Fibroblast of peridontal ligament (primary cell): ENCODE measurements around the gene LECT2.

Experiments
- DNase-seq: peaks from one replicate; pipeline ENCODE4 v3.0.0-alpha.2; 2010; ENCODE audit errors: extremely low read depth

The LECT2 gene

GRCh38 chr5:135937245-135937911 is 17.4 kb downstream of the LECT2 start:
- DNase-seq = no peak

GRCh38 chr5:135934939-135935338 is 19.8 kb downstream of the LECT2 start:
- DNase-seq = peak; percentile 47

- no peak for DNase-seq
Measured at GRCh38 chr5:135930949-135931295, 23.9 kb downstream of the LECT2 start.

GRCh38 chr5:135930029-135930948 is 24.5 kb downstream of the LECT2 start:
- no peak for DNase-seq

- peak; percentile 46 for DNase-seq
Measured at GRCh38 chr5:135921388-135921787, 33.4 kb downstream of the LECT2 start.

- DNase-seq = no peak
Measured at GRCh38 chr5:135920199-135920598, 34.6 kb downstream of the LECT2 start.

- no peak for DNase-seq
Measured at GRCh38 chr5:135916638-135917263, 38.0 kb downstream of the LECT2 start.

- DNase-seq = no peak
Measured at GRCh38 chr5:135915466-135916001, 39.2 kb downstream of the LECT2 start.

GRCh38 chr5:135913713-135914626 is 40.8 kb downstream of the LECT2 start:
- DNase-seq = no peak

GRCh38 chr5:135905144-135905543 is 49.6 kb downstream of the LECT2 start:
- DNase-seq = no peak

GRCh38 chr5:135901633-135902032 is 53.1 kb downstream of the LECT2 start:
- DNase-seq = no peak

GRCh38 chr5:135900276-135900675 is 54.5 kb downstream of the LECT2 start:
- no peak for DNase-seq

GRCh38 chr5:135898651-135899050 is 56.1 kb downstream of the LECT2 start:
- DNase-seq = no peak
